DOHH2 (cell line): ENCODE results near the gene TEC.

Experiments used
- H3F3A ChIP-seq: fragments of 200-600 bp; sonication (generic), shearing (Covaris generic); 2 replicates; pipeline ENCODE4 v1.6.0; 2016; ENCODE audit warnings: antibody characterized with exemption, mild to moderate bottlenecking; ENCODE audit not compliant: control insufficient read depth, insufficient read depth
- H3K27ac ChIP-seq: fragments of 200-600 bp; sonication (generic); 2 replicates; pipeline ENCODE4 v1.5.1; 2014; ENCODE audit warnings: low read depth, mild to moderate bottlenecking, low read length, moderate library complexity
- H3K27me3 ChIP-seq: fragments of 200-600 bp; sonication (generic); 2 replicates; pipeline ENCODE4 v1.6.1; 2014; ENCODE audit warnings: mild to moderate bottlenecking, low read length, mixed read lengths; ENCODE audit not compliant: control insufficient read depth
- H3K36me3 ChIP-seq: fragments of 200-600 bp; sonication (generic); 2 replicates; pipeline ENCODE4 v1.6.1; 2014; ENCODE audit warnings: mild to moderate bottlenecking, low read length, moderate library complexity, mixed read lengths; ENCODE audit not compliant: control insufficient read depth
- H3K4me1 ChIP-seq: fragments of 200-600 bp; sonication (generic); 2 replicates; pipeline ENCODE4 v1.6.1; 2014; ENCODE audit warnings: mild to moderate bottlenecking, low read length, mixed read lengths; ENCODE audit not compliant: control insufficient read depth
- H3K4me2 ChIP-seq: fragments of 200-600 bp; sonication (generic); 2 replicates; pipeline ENCODE4 v1.6.0; 2014; ENCODE audit warnings: mild to moderate bottlenecking, low read length, moderate library complexity
- H3K4me3 ChIP-seq: fragments of 200-600 bp; sonication (generic); 2 replicates; pipeline ENCODE4 v1.5.1; 2014; ENCODE audit warnings: mild to moderate bottlenecking, low read length, mixed read lengths
- H3K79me2 ChIP-seq: fragments of 200-600 bp; sonication (generic); 2 replicates; pipeline ENCODE4 v1.6.1; 2014; ENCODE audit warnings: mild to moderate bottlenecking, low read length, mixed read lengths; ENCODE audit not compliant: control insufficient read depth
- H3K9me2 ChIP-seq: fragments of 200-600 bp; sonication (generic); replicated peaks from 2 replicates; pipeline ENCODE4 v1.6.1; 2014; ENCODE audit warnings: mild to moderate bottlenecking, low read length, mixed read lengths; ENCODE audit not compliant: control insufficient read depth
- H3K9me3 ChIP-seq: fragments of 200-600 bp; sonication (generic); 2 replicates; pipeline ENCODE4 v1.6.1; 2014; ENCODE audit warnings: antibody characterized with exemption, low read length, mixed read lengths; ENCODE audit not compliant: control insufficient read depth, insufficient read depth
- H4K20me1 ChIP-seq: fragments of 200-600 bp; sonication (generic); 2 replicates; pipeline ENCODE4 v1.6.0; 2014; ENCODE audit warnings: low read depth, mild to moderate bottlenecking, antibody characterized with exemption, low read length, moderate library complexity; ENCODE audit not compliant: control insufficient read depth, insufficient read depth
- EZH2phosphoT487 ChIP-seq: fragments of 200-600 bp; sonication (generic); IDR thresholded peaks from 2 replicates; pipeline ENCODE4 v1.6.1; 2017; ENCODE audit warnings: borderline replicate concordance, mild to moderate bottlenecking, antibody characterized with exemption, low read length, moderate library complexity, mixed read lengths
- TF ChIP-seq, protein P1 (sequence below): fragments of 200-600 bp; sonication (generic); IDR thresholded peaks from one replicate; pipeline ENCODE4 v1.5.1; 2014; ENCODE audit warnings: antibody characterized with exemption, mild to moderate bottlenecking, low read depth, low read length; ENCODE audit not compliant: poor library complexity, severe bottlenecking

The TEC gene

DNA sequence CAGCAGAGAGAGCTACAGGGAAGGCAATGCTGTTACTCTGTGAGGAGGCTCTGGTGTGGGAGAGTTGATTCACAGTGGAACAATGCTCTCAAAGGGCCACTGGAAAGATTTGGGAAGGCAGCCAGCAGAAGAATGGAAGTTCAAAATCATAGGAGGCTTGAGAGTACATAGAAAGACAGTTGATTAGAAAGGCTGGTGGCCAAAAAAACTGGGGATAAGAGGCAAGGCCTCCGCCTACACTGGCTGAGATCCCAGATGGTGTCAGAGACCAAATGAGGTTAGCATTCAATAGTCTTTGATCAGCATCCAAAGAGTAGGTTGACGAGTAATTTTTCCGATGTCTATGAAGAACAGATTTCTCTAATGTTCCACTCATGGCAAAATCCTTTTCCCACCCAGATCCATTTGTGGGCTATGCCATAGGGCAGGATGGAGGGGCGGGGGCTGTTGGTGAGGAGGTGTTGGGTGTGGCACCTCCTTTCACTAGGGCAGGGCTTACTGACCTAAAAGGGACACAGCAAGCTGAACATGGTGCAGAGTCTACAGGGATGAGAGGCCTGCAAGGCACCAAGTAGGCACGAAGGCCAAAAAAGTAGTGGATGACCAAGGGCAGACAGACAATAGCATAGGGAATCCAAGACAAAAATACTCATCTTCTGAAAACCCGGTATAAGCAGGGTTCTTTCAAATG is 15.1 kb downstream of the TEC start:
- Histone ChIP-seq H4K20me1 (no peaks in the 10 kb centered on the region), H3K4me1 (no peaks in the 10 kb centered on the region), H3K4me3 (no peak overlapping the region), H3K36me3 (no peaks in the 10 kb centered on the region), H3K27me3 (no peaks in the 10 kb centered on the region), H3K9me3 (no peaks in the 10 kb centered on the region), H3F3A (no peaks in the 10 kb centered on the region), H3K27ac (no peak overlapping the region), H3K4me2 (no peak overlapping the region), H3K79me2 (peaks cover 70% of the 10 kb centered on the region), H3K9me2 (no peaks in the 10 kb centered on the region)
- no peak for TF ChIP-seq EZH2phosphoT487
- TF ChIP-seq, protein P1, sequence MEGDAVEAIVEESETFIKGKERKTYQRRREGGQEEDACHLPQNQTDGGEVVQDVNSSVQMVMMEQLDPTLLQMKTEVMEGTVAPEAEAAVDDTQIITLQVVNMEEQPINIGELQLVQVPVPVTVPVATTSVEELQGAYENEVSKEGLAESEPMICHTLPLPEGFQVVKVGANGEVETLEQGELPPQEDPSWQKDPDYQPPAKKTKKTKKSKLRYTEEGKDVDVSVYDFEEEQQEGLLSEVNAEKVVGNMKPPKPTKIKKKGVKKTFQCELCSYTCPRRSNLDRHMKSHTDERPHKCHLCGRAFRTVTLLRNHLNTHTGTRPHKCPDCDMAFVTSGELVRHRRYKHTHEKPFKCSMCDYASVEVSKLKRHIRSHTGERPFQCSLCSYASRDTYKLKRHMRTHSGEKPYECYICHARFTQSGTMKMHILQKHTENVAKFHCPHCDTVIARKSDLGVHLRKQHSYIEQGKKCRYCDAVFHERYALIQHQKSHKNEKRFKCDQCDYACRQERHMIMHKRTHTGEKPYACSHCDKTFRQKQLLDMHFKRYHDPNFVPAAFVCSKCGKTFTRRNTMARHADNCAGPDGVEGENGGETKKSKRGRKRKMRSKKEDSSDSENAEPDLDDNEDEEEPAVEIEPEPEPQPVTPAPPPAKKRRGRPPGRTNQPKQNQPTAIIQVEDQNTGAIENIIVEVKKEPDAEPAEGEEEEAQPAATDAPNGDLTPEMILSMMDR, result no peak

DNA sequence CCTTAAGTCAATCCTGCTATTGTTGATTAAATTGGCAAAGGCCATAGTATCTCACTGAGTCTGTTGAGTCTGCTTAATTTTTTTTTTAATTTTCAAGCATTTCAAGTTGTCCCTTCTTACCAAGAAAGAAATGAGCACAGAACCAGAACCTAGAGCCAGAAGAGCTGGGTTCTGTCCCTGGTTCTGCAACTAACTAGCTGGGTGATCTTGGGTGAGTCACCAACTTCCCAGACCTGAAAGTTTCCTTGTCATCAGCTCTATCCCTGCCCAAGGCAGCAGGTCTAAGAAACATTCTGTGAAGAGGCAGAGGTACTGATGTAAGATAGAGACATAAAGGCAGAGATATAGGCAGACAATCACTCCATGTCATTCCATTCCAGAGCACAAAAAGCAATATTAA is 17.3 kb downstream of the TEC start:
- TF ChIP-seq, protein P1, result no peak
- no peak for TF ChIP-seq EZH2phosphoT487
- Histone ChIP-seq H3K4me3 (no peak overlapping the region), H3K9me3 (no peaks in the 10 kb centered on the region), H4K20me1 (no peaks in the 10 kb centered on the region), H3K4me2 (no peak overlapping the region), H3K4me1 (peaks cover 8% of the 10 kb centered on the region), H3K36me3 (no peaks in the 10 kb centered on the region), H3K9me2 (no peaks in the 10 kb centered on the region), H3F3A (no peaks in the 10 kb centered on the region), H3K27ac (no peak overlapping the region), H3K27me3 (no peaks in the 10 kb centered on the region), H3K79me2 (peaks cover 74% of the 10 kb centered on the region)

DNA sequence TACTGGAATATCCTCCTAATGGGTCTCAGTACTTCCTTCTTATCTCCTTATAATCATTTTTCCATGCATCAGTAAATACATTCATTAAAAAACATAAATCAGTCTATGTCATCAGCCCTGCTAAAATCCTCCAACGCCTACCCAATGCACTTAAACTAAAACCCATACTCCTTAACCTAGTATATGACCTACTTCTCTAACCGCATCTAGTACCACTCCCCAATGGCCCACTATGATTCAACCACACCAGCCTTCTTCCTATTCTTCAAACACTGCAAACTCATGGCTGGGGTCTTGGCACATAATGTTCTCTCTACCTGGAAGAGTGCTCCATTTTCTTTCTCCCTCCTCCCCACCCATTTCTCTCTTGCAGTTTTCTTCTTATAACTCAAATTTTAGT is 18.7 kb downstream of the TEC start:
- Histone ChIP-seq H3K36me3 (no peaks in the 10 kb centered on the region), H3K27me3 (no peaks in the 10 kb centered on the region), H3K4me2 (no peak overlapping the region), H3K9me2 (no peaks in the 10 kb centered on the region), H3K27ac (no peak overlapping the region), H3K9me3 (no peaks in the 10 kb centered on the region), H4K20me1 (no peaks in the 10 kb centered on the region), H3F3A (no peaks in the 10 kb centered on the region), H3K4me3 (no peak overlapping the region), H3K79me2 (peaks cover 80% of the 10 kb centered on the region), H3K4me1 (peaks cover 13% of the 10 kb centered on the region)
- TF ChIP-seq, protein P1, result no peak
- no peak for TF ChIP-seq EZH2phosphoT487
